DMS153 treated with DMSO at 0.1 percent for 48 hours (cell line): ENCODE data around the gene MOGAT3.

Source experiments
- DNase-seq: peaks from one replicate; lab custom pipeline; 2025; ENCODE audit not compliant: unreplicated experiment; lab: John Stamatoyannopoulos, UW

The MOGAT3 gene

GRCh38 chr7:101173752-101174244 is 27.0 kb downstream of the MOGAT3 start:
- DNase-seq: no peak

GRCh38 chr7:101172854-101173751 is 27.7 kb downstream of the MOGAT3 start:
- peak; percentile 46 for DNase-seq

- DNase-seq: no peak
Observed at GRCh38 chr7:101172005-101172853, 28.6 kb downstream of the MOGAT3 start.

GRCh38 chr7:101171442-101171837 is 29.4 kb downstream of the MOGAT3 start:
- DNase-seq: no peak

GRCh38 chr7:101170617-101171441 is 30.0 kb downstream of the MOGAT3 start:
- DNase-seq: no peak

- DNase-seq: peak; percentile 55
Observed at GRCh38 chr7:101169838-101170551, 30.8 kb downstream of the MOGAT3 start.

GRCh38 chr7:101169110-101169837 is 31.6 kb downstream of the MOGAT3 start:
- no peak for DNase-seq

- DNase-seq: no peak
Observed at GRCh38 chr7:101168412-101169049, 32.3 kb downstream of the MOGAT3 start.

GRCh38 chr7:101167645-101168411 is 33.0 kb downstream of the MOGAT3 start:
- no peak for DNase-seq

GRCh38 chr7:101166909-101167644 is 33.8 kb downstream of the MOGAT3 start:
- no peak for DNase-seq

- DNase-seq: no peak
Observed at GRCh38 chr7:101166648-101166908, 34.3 kb downstream of the MOGAT3 start.

- DNase-seq: no peak
Observed at GRCh38 chr7:101165958-101166647, 34.7 kb downstream of the MOGAT3 start.

- DNase-seq: peak; percentile 92
Observed at GRCh38 chr7:101165075-101165957, 35.5 kb downstream of the MOGAT3 start, which contains the start of gene VGF. Gene VGF, minus strand, starts transcription at chr7:101165569. Its CDS starts 726 bp downstream, at chr7:101164843.

GRCh38 chr7:101164071-101164840 is 36.6 kb downstream of the MOGAT3 start:
- DNase-seq: no peak

GRCh38 chr7:101163279-101164070 is 37.4 kb downstream of the MOGAT3 start:
- peak; percentile 58 for DNase-seq
